ENCODE measurements around the gene GUCD1. TPM values are rescaled to one million over a fixed set of nuclear protein-coding genes. Genes with fewer than 3 reads are reported as not detected.

Gene GUCD1
- total and polyA plus RNA-seq, 9 of the 15 experiments (the other 6 are each of a cell fraction or from before 2014, with no cell fraction given): 31.5 to 67.8 (median 50.3) TPM

DNA sequence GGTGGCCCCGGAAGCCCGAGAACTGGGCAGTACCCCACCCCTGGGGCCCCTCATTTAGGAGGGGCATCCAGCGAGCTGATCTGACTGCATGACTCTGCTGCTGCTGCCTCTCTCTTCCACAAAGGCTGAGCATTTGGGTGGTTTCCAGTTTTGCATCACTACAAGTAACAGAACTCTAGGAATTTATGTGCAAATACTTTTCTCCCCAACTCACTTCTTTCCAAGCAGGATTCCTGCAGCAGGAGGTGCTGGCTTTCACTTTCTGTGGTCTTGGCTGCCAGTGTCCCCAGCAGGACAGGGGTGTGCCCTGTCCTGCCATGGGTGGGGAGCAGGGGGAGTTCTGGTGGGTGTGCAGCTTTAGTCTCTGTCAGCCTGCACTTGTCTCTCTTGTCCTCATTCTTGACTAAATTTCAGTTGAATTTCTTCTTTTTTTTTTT lies 38.6 kb downstream of the GUCD1 start (continued):
- no peak for TF ChIP-seq ZNF699 (CRISPR knock-in tag; IDR thresholded peaks at IDR 0.05; ENCODE audit: insufficient replicate concordance)
- no peak for TF ChIP-seq HEY1 (CRISPR knock-in tag; IDR thresholded peaks at IDR 0.05; ENCODE audit: borderline replicate concordance)
- TF ChIP-seq KDM1A (IDR thresholded peaks at IDR 0.05): no peak
- TF ChIP-seq CREBBP (IDR thresholded peaks at IDR 0.05; ENCODE audit: low read depth, low read length): no peak

- no peak for FAIRE-seq
- no peak for DNase-seq (ENCODE audit: extremely low read depth in 1 of 4, low spot score in 3 of 4)
- POLR2A ChIA-PET: no interaction called here
- intact Hi-C loops (cut with micrococcal nuclease) (no loop called here), in situ Hi-C loops (cut with MboI) (loop anchor here (25.0 kb wide), 1 partner anchor 553 kb away; the partner anchor contains the start of genes DDT, DDTL and GSTT2B)
- no peaks in the 10 kb centered on the region for H3K9me3 ChIP-seq (replicated peaks; ENCODE audit: control insufficient read depth, insufficient read depth, low read depth, low read length)
- no peak overlapping the region for H3K27ac ChIP-seq (ENCODE audit: extremely low read depth, low read depth, low read length)
- no peak overlapping the region for H3K9ac ChIP-seq (ENCODE audit: insufficient read depth in 1 of 2, low read depth in 2 of 2, low read length in 2 of 2)
- CTCF ChIA-PET (ENCODE audit: low intra/inter-chr PET ratio): no interaction called here
- no peaks in the 10 kb centered on the region for H3K27me3 ChIP-seq (ENCODE audit: control insufficient read depth in 2 of 2, insufficient read depth in 2 of 2, low read length in 2 of 2)
- TF ChIP-seq PREB (CRISPR knock-in tag; IDR thresholded peaks at IDR 0.05) (no peak), ELF2 (CRISPR knock-in tag; IDR thresholded peaks at IDR 0.05) (no peak), KLF6 (CRISPR knock-in tag; IDR thresholded peaks at IDR 0.05; ENCODE audit: borderline replicate concordance) (no peak), ZNF316 (IDR thresholded peaks at IDR 0.05) (0 out of 2 replicates have a peak, but pooled peaks have one; percentile 12), ZNF263 (CRISPR knock-in tag; IDR thresholded peaks at IDR 0.05; ENCODE audit: borderline replicate concordance) (no peak), DMBX1 (CRISPR knock-in tag; IDR thresholded peaks at IDR 0.05; ENCODE audit: borderline replicate concordance) (no peak), YY1 (IDR thresholded peaks at IDR 0.05; ENCODE audit: borderline replicate concordance in 1 of 3, control insufficient read depth in 1 of 3, extremely low read depth in 1 of 3, insufficient read depth in 3 of 3, insufficient read length in 1 of 3, insufficient replicate concordance in 2 of 3, low read depth in 1 of 3, low read length in 2 of 3) (no peak), ZNF212 (CRISPR knock-in tag; IDR thresholded peaks at IDR 0.05) (no peak), C11orf30 (IDR thresholded peaks at IDR 0.05; ENCODE audit: low read depth) (peak; percentile 37; the same call in 1 of the 2 replicates)
- no peaks in the 10 kb centered on the region for H3K36me3 ChIP-seq (ENCODE audit: control insufficient read depth, insufficient read depth, low read length)
- no peaks in the 10 kb centered on the region for H3K79me2 ChIP-seq (ENCODE audit: control insufficient read depth, insufficient read depth, low read length)
- 65% methylated on average over 8 of the region's 8 CpGs for WGBS (ENCODE audit: insufficient coverage, low coverage, missing lambda C conversion rate)
- H3K4me3 ChIP-seq: no peak overlapping the region
- H3K4me2 ChIP-seq (ENCODE audit: insufficient read depth, low read length): no peak overlapping the region
- no TSS peak for BruUV-seq (replicated peaks)
- H3K9me1 ChIP-seq (ENCODE audit: control insufficient read depth, insufficient read depth, low read length): peaks cover 3% of the 10 kb centered on the region
- ATAC-seq: no peak
- 0 out of 2 replicates have a peak, but pooled peaks cover 3% of the 10 kb centered on the region for H4K20me1 ChIP-seq (replicated peaks; ENCODE audit: control insufficient read depth, insufficient read depth, low read length)
- H3K4me1 ChIP-seq (replicated peaks in 1 of 2; ENCODE audit: control insufficient read depth in 2 of 2, insufficient read depth in 2 of 2, low read length in 2 of 2): peaks cover 13 to 24% of the 10 kb centered on the region in 2 experiments
- no peak overlapping the region for H2AFZ ChIP-seq (ENCODE audit: low read depth, low read length)
Measured at GRCh38 chr22:24515027-24515338, 40.0 kb downstream of the GUCD1 start.
